K562 (cell line): ENCODE measurements around the gene ADGRA1. TPM values are rescaled to one million over a fixed set of nuclear protein-coding genes. Genes with fewer than 3 reads are reported as not detected.
"Not testable (repeated sequence)": the region's sequence is repeated elsewhere in the genome, so short reads cannot be mapped to it uniquely, and the experiment has no call there.

Experiments used
- ATAC-seq: fragments of 200-7000 bp; cut with Tn5 transposase; 3 replicates; pipeline ENCODE4 v1.9.1; 2020; ENCODE audit warnings: moderate library complexity
- BruUV-seq: library from RNA; stranded (reverse); fragments of 400-500 nt; replicated peaks from 2 replicates; lab custom pipeline; 2021; lab: Mats Ljungman, UMichigan
- CTCF ChIA-PET: fragments of 300-600 bp; formaldehyde crosslinking; extraction: SDS; loops from one replicate; lab custom pipeline; 2021; ENCODE audit warnings: low intra/inter-chr PET ratio; lab: Yijun Ruan, JAX
- POLR2A ChIA-PET: fragments of 300-600, 350-650 bp; sonication (Branson Sonifier 250); formaldehyde crosslinking; extraction: SDS; loops from one replicate; lab custom pipeline; 2021; ENCODE audit warnings: antibody characterized with exemption, inconsistent platforms; lab: Yijun Ruan, JAX
- DNase-seq, 4 experiments: peaks; one replicate each; pipeline versions ENCODE4 v3.0.0 to v3.0.0-alpha.2; 2011 to 2018; ENCODE audit warnings: low spot score in 3 of 4, mixed read lengths in 3 of 4; ENCODE audit errors: extremely low read depth in 1 of 4
- FAIRE-seq: peaks from 2 replicates; lab custom pipeline; 2011; peaks lifted over from hg19 to GRCh38; lab: Jason Lieb, UNC
- H2AFZ ChIP-seq: 2 replicates; pipeline ENCODE4 v1.6.0; 2011; ENCODE audit warnings: low read depth, low read length, control low read depth, inconsistent platforms
- H3K27ac ChIP-seq: fragments of 200-600 bp; 3 replicates; pipeline ENCODE4 v1.8.0; 2011; ENCODE audit warnings: low read depth, mild to moderate bottlenecking, control low read depth, inconsistent platforms, low read length, moderate library complexity, mixed read lengths; ENCODE audit errors: extremely low read depth
- H3K27me3 ChIP-seq, 2 experiments: fragments of 300-600 bp in 1 of 2; 2 replicates in 1 of 2; 3 replicates in 1 of 2; pipeline versions ENCODE4 v1.6.0 to v1.8.0; 2011; ENCODE audit warnings: inconsistent platforms in 2 of 2, low read length in 2 of 2, mild to moderate bottlenecking in 1 of 2, mixed read lengths in 1 of 2, moderate library complexity in 1 of 2; ENCODE audit not compliant: control insufficient read depth in 2 of 2, insufficient read depth in 2 of 2
- H3K36me3 ChIP-seq: fragments of 300-600 bp; 3 replicates; pipeline ENCODE4 v1.8.0; 2011; ENCODE audit warnings: mild to moderate bottlenecking, low read length, inconsistent platforms; ENCODE audit not compliant: control insufficient read depth, insufficient read depth
- H3K4me1 ChIP-seq, 2 experiments: fragments of 200-600 bp in 1 of 2; replicated peaks in 1 of 2; 2 replicates in 1 of 2; 3 replicates in 1 of 2; pipeline versions ENCODE4 v1.5.1 to v1.8.0; 2011; ENCODE audit warnings: inconsistent platforms in 2 of 2, low read length in 2 of 2, mild to moderate bottlenecking in 1 of 2, mixed read lengths in 1 of 2, moderate library complexity in 1 of 2; ENCODE audit not compliant: control insufficient read depth in 2 of 2, insufficient read depth in 2 of 2
- H3K4me2 ChIP-seq: 2 replicates; pipeline ENCODE4 v1.6.1; 2011; ENCODE audit warnings: low read length, control low read depth, inconsistent platforms, mixed read lengths; ENCODE audit not compliant: insufficient read depth
- H3K4me3 ChIP-seq: fragments of 200-600 bp; sonication (generic), shearing (Covaris generic); 2 replicates; pipeline ENCODE4 v1.5.1; 2016; ENCODE audit warnings: control low read depth, inconsistent platforms
- H3K79me2 ChIP-seq: fragments of 200-600 bp; 3 replicates; pipeline ENCODE4 v1.8.0; 2011; ENCODE audit warnings: low read length, inconsistent platforms; ENCODE audit not compliant: control insufficient read depth, insufficient read depth
- H3K9ac ChIP-seq, 2 experiments: 2 replicates each; pipeline versions ENCODE4 v1.6.0 to v1.6.1; 2011; ENCODE audit warnings: low read depth in 2 of 2, low read length in 2 of 2, control low read depth in 1 of 2, inconsistent platforms in 1 of 2, mild to moderate bottlenecking in 1 of 2, mixed read lengths in 1 of 2; ENCODE audit not compliant: insufficient read depth in 1 of 2
- H3K9me1 ChIP-seq: one replicate; pipeline ENCODE4 v1.6.0; 2011; ENCODE audit warnings: inconsistent platforms, mild to moderate bottlenecking, low read length, moderate library complexity; ENCODE audit not compliant: control insufficient read depth, insufficient read depth
- H3K9me3 ChIP-seq: replicated peaks from 2 replicates; pipeline ENCODE4 v1.5.1; 2011; ENCODE audit warnings: low read depth, low read length, inconsistent platforms; ENCODE audit not compliant: control insufficient read depth, insufficient read depth
- H4K20me1 ChIP-seq: replicated peaks from 2 replicates; pipeline ENCODE4 v1.6.1; 2011; ENCODE audit warnings: low read length, inconsistent platforms, mixed read lengths; ENCODE audit not compliant: control insufficient read depth, insufficient read depth
- GTF3C2 ChIP-seq: IDR thresholded peaks from 3 replicates; pipeline ENCODE4 v1.6.1; 2011; ENCODE audit warnings: borderline replicate concordance, mild to moderate bottlenecking, moderate library complexity; ENCODE audit not compliant: insufficient read length; ENCODE audit errors: extremely low read depth
- ZNF3 ChIP-seq: fragments of 250-450 bp; sonication (Bioruptor Pico); IDR thresholded peaks from 2 replicates; pipeline ENCODE4 v1.5.0; 2021; ENCODE audit warnings: mild to moderate bottlenecking, moderate library complexity
- ZNF57 ChIP-seq: fragments of 450-650 bp; formaldehyde crosslinking; IDR thresholded peaks from 2 replicates; pipeline ENCODE4 v1.4.0; 2020; ENCODE audit warnings: mild to moderate bottlenecking, moderate library complexity
- WGBS: fragments of 100-300 bp; shearing (Covaris generic); methylation state at CpG from one replicate; pipeline ENCODE4 v1.1.6; 2016; ENCODE audit warnings: low coverage, mixed read lengths; ENCODE audit not compliant: insufficient coverage; ENCODE audit errors: missing lambda C conversion rate; 5-methylcytosine and 5-hydroxymethylcytosine counted together
- in situ Hi-C: fragments of 300-500 bp; cut with MboI; formaldehyde crosslinking; loops from 4 replicates; pipeline ENCODE4 v1.15.0; 2018; ENCODE audit warnings: inconsistent platforms, mixed read lengths
- intact Hi-C: fragments of 100-400 bp; cut with micrococcal nuclease; formaldehyde crosslinking; loops from 2 replicates; pipeline ENCODE4 v1.14.2; 2022
- polyA plus RNA-seq, 8 experiments: library from polyadenylated mRNA; depleted of rRNA in 4 of 8; stranded (reverse) in 5 of 8; unstranded in 3 of 8; fragments of >200 nt; fragmentation: Nextera tagmentation in 2 of 8; fragmentation: Illumina TruSeq in 1 of 8; extraction: Ambion mirVana in 2 of 8; extraction: Trizol in 1 of 8; gene quantifications; 2 replicates each; pipeline versions ENCODE4 v1.2.1 to v1.2.3, GENCODE V29; 2011 to 2014; ENCODE audit warnings: inconsistent platforms in 1 of 8, missing spikeins in 1 of 8
- total RNA-seq, 7 experiments: library from RNA; depleted of rRNA in 6 of 7; stranded (reverse); fragments of >200 nt in 6 of 7; fragmentation: Illumina TruSeq in 2 of 7; extraction: Trizol in 2 of 7; gene quantifications; 2 replicates each; pipeline versions ENCODE4 v1.2.1 to v1.2.3, GENCODE V29; 2011 to 2021; ENCODE audit warnings: low replicate concordance in 1 of 7

Gene ADGRA1
- total and polyA plus RNA-seq, 9 of the 15 experiments (the other 6 are each of a cell fraction or from before 2014, with no cell fraction given): not detected

DNA sequence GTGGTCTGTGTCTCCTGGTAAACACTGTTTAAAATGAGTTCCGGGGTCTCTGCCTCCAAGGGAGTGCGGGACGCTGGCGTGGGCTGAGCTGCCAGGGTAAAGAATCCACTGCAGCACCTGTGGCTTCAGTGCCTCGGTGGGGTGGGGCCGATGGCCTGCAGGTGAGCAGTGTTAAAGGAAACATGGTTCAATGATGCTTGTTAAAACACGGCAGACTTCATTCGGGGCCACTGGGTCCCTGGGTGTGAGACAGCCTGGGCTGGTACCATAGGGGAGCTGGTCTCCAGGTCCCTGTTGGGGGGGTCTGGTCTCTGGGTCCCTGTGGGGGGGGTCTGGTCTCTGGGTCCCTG, 47.4 kb downstream of the ADGRA1 start (continued):
- TF ChIP-seq GTF3C2 (no peak), ZNF57 (no peak), ZNF3 (no peak)

DNA sequence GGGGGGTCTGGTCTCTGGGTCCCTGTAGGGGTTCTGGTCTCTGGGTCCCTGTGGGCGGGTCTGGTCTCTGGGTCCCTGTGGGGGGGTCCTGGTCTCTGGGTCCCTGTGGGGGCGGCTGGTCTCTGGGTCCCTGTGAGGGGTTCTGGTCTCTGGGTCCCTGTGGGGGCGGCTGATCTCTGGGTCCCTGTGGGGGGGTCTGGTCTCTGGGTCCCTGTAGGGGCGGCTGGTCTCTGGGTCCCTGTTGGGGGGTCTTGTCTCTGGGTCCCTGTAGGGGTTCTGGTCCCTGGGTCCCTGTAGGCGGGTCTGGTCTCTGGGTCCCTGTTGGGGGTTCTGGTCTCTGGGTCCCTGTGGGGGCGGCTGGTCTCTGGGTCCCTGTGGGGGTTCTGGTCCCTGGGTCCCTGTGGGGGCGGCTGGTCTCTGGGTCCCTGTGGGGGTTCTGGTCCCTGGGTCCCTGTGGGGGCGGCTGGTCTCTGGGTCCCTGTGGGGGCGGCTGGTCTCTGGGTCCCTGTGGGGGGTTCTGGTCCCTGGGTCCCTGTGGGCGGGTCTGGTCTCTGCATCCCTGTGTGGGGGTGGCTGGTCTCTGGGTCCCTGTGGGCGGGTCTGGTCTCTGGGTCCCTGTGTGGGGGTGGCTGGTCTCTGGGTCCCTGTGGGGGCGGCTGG, 49.9 kb downstream of the ADGRA1 start:
- WGBS: no CpG with 5 or more reads among the region's 12 CpGs
- H2AFZ ChIP-seq: not testable (repeated sequence)

More for the DNA sequence above, 49.9 kb downstream of the ADGRA1 start:
- H4K20me1 ChIP-seq, BruUV-seq, H3K9me3 ChIP-seq, FAIRE-seq, ATAC-seq, CTCF ChIA-PET, H3K9ac ChIP-seq, POLR2A ChIA-PET, H3K79me2 ChIP-seq, intact Hi-C loops, H3K27ac ChIP-seq, H3K36me3 ChIP-seq, in situ Hi-C loops, H3K4me2 ChIP-seq, H3K9me1 ChIP-seq, H3K4me3 ChIP-seq, DNase-seq: not testable (repeated sequence)
- H3K27me3 ChIP-seq: peaks cover 0 to 22% of the 10 kb centered on the region in 2 experiments; a peak in 2 of 5 replicates
- H3K4me1 ChIP-seq: peaks cover 0 to 23% of the 10 kb centered on the region in 2 experiments; a peak in 2 of 5 replicates
